ENCODE measurements around the gene KIF6.

KIF6 gene

DNA sequence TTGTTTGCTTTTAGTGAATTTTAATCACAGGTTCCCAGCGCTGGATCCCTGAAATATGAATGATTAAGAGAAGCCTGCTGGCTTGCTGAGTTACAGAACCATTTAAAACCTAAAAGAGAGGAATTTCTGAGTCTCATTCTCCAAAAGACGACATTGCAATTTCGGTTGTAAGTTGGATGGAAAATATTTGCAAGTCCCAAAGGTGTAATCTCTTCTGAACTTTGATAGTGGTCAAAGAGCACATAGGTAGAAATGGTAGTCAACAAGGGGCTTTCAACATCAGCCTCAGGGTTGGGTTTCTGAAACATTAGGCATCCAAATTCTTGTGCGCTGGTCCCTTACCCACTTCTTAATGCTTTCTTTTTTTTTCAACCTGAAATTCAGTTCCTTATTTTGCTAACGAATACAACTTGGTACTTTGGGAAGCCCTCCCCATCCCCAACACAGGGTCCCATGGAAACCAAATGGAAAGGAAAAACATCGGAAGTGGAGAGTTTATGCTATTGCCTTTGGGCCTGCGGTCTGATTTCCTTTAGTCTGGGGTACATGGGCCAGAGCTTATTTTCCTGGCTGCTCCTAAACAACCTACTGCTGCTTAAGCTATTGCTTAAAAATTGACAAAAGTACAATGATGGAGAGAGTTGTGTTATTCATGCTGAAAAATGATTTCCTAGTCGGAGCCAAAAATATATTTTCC is 285.7 kb downstream of the KIF6 start:
- no peak for DNase-seq

DNA sequence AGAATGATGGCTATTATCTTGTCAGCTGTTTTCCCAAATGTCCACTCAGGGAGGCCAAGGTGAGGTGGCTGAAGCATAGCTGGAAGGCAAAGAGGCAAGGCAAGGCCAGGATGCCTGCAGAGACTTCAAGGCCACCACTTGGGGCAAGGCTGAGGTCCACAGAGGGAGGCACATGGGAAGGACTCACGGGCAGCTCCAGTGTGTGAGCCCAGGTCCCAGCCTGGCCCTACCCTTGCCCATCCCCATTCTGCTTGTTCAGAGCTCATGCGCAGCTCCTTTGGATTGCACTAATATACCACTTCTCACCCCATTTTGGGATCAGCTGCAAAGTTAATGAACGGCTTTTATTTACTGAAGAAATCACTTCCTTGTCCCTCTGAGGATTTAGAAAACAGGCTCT is 291.6 kb downstream of the KIF6 start:
- no peak for DNase-seq

DNA sequence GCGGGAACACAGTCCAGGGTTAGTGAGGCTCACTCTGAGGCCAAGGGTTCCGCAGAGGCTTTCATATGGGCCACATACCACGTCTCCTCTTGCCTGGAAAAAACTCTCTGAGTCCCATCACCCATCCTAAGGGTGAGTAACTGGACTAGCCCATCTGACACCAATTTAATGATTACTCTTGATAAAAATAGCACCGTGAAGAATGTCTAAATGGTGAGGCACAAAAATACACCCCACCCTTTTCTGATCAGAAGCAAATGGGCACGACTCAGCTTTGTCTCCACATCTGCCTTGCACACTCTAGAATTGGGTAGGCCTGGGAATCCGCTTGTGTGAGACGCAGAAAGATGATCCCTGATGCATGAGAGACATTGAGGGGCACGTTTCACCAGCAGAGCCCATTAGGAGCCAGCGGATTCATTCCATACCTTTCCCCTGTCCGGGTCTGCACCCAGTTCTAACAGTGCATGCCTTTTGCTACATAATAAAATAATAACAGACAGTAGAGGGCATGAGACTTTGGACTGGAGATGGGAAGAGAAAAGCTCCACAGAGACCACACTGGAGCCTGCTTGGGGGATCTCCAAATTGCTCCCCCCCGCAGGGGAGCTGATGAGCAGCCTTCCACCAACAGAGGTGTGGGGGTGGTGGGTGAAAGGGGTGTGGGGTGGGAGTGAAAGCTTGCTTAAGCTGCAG is 292.7 kb downstream of the KIF6 start:
- no peak for DNase-seq

DNA sequence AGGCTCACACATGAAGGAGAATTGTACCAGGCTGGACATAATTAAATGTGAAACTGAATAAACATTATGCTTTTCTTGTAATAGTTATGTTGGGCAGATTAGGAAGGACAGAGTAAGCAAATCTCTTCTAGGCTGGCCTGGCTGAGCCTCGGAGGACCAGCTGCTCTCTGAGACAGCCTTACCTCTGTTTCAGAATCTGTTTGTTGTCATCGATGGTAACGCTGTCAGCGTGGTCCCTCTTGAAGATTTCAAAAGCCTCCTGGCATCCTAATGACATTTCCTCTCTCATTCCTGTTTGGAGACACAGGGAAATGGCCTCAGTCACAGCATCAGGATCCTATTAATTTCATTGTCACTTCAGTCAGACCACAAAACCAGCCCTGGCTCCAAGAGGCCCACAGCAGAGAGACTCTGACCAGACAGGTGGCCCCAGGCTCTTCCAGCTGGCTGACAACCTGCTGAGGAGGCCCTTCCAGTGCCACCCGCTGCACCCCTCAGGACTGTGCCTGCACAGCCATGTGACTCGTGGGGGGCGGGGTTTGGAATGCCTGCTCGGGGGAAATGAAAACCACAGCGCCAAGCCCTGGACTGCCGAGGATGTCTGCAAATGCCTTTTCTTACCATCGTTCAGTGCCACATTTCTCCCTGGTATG is 294.2 kb downstream of the KIF6 start:
- DNase-seq: no peak

DNA sequence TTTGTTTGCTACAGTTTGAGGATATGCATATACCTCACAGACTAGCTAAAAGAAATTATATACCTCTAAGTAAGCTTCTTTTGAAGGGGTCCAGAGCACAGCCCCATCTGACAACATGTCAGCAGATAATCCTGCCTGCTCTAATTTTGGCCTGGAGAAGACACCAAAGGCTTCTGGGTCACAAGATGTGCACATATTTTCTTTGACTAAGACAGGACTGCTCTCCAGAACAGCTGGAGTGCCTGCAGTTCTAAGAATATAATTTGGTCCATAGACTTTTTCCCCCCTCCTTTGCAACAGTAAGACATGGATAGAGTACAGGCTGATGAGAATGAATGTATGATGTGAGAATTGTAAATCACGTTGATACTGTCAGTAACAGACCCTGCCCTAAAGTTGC is 294.8 kb downstream of the KIF6 start:
- no peak for DNase-seq

DNA sequence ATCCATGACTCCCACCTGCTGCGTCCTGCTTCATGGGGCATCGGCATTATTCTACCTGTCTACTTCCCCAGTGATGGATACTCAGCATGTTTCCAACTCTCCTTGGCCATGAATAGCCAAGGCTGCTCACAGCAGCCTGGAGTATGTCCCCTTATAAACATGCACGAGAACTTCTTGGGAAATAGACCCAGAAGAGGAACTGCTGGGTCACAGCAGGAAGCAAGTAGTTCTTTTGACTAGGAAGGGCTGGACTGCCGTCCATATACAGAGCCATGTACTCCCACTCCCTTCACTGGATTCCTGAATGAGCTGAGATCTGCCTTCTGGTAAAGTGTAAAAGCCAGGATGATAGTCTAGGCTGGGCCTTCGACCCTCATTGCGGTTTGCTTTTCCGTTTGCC is 296.4 kb downstream of the KIF6 start:
- no peak for DNase-seq

DNA sequence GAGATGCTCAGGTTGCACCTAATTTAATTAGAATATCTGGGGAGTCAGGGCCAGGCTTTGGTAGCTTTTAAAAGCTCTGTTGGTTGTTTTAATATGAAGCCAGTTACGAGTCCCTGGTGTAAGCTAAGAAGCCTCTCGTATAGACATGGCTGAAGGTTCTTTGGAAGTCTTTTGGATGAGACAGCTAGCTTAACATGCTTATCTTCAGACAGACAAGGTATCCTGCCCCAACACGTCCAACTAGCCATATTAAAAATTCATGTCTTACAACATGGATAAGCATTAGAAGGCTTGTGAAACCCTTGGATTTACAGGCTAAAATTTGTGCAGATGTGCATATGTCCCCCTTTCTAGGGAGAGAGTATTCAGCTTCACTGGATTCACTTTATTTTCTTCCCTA is 297.1 kb downstream of the KIF6 start:
- DNase-seq: no peak

DNA sequence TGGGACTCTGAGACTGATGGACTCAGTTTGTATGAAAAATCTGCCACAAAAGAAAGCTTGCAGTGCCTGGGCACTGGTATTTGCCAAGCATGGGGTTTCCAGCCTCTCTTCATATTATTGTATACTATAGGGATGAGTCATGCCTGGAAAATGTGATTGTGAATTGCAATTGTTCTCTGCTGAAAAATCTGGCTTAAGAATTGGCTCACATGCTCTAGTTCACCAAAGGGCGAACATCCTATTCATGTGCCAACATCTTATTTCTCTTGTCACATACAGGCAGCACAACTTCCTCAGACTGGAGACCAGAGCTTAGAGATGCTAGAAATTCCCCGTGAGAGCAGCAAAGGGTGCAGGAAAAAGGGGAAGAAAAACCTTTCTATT is 299.1 kb downstream of the KIF6 start:
- DNase-seq: no peak

DNA sequence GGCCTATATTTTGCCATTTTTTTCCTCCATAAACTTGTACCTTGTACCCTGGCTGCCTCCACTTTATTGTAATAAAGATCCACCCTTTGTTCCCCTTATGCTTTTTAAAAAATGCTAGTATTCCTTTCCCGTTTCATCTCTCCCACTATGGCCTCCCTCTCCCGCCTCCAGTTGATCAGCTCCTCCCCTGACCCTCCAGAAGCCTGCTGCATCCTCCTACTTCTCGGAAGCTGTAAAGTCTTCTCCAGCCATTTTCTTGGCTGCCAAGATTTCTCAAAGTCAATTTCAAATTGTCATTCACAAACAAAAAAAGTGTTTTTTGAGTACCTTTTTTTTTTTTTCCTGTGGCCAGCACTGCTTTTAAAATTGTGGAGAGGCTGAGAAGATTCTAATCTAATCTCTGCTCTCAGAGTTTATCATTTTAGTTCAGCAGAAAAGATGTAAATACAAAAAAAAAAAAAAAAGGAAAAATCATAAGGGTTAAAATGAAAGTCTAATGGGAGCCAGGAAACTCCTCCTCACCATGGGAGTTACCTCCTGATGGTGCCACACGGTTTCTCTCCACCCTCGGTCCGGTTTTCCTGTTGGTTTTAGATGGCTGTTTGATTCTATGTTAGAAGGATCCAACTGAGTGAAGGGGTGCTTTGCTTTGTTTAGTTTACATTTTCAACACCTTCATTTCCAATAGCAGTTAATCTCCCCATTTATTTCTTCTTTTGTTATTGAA is 299.7 kb downstream of the KIF6 start:
- no peak for DNase-seq

DNA sequence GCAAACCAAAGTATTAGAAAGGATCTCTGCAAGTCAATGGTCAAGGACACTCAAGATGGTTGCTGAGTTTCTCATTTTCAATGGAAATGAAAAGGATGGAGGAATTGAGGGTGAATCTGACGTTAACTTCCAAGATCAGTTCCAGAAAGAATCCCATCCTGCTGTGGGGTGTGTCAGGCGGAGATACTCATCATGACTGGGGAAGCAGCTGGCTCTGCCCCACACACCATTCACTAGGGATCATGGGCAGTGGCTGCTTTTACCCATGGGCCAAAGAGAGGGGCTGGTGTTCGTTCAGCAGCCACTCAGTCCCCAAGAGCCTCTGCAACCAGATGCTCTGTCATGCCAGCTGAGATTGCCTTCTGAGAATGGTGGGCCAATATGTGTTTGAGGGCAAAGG is 300.4 kb downstream of the KIF6 start:
- DNase-seq: no peak

DNA sequence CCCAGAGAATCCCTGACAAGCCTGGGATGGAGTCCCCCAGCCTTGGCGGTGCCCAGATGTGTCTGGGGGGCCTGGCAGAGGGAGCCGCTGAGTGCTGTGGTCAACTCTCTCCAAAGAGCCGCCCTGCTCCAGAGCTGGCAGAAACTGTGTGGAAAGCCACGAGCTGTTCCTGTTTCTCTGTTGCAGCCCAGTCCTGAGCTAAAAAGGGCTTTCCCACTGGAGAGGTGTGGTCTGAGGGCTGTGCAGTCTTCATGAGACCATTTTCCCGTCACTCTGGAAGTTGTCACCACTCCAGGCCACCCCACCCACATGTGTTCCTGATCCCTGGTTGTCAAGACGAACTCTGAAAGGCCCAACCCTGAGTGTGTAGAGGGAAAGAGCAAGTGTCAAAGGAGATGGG is 303.0 kb downstream of the KIF6 start:
- no peak for DNase-seq

DNA sequence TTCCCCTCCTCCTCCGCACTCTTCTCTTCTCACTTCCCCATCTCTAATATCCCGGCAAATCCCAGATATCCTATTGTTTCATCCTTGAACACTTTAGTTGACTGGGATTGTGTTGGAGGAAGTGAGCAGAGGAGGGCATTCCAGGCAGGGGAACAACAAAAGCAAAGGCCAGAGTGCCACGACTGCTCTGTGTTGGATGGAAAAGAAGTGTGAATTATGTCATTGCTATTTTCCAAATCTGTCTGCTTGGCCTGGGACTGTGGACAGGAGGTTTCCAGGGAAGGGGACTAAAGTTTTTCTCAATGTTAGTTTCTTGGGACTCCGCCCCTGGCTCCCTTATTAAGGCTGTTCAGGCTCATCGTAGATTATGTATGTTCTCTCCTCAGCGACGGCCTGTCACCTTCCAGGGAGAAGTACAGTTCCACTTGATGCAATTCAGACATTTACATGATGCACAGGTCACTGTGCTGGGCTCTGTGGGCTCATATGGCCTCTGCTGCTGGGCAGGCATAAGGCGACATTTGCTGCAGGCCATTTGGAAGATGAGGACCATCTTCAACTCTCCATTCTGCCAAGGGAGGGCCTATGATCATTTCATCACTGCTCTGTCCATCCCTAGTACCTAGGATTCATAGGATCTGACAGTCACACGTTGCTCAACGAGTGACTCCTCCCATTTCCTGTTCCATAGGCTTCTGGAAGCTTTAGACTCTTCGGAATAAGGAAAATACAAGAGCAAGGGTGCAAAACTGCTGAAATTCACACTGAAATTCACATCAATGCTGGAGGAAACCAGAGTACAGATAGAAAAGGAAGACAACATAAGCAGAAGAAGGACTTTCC is 303.6 kb downstream of the KIF6 start:
- DNase-seq: no peak

DNA sequence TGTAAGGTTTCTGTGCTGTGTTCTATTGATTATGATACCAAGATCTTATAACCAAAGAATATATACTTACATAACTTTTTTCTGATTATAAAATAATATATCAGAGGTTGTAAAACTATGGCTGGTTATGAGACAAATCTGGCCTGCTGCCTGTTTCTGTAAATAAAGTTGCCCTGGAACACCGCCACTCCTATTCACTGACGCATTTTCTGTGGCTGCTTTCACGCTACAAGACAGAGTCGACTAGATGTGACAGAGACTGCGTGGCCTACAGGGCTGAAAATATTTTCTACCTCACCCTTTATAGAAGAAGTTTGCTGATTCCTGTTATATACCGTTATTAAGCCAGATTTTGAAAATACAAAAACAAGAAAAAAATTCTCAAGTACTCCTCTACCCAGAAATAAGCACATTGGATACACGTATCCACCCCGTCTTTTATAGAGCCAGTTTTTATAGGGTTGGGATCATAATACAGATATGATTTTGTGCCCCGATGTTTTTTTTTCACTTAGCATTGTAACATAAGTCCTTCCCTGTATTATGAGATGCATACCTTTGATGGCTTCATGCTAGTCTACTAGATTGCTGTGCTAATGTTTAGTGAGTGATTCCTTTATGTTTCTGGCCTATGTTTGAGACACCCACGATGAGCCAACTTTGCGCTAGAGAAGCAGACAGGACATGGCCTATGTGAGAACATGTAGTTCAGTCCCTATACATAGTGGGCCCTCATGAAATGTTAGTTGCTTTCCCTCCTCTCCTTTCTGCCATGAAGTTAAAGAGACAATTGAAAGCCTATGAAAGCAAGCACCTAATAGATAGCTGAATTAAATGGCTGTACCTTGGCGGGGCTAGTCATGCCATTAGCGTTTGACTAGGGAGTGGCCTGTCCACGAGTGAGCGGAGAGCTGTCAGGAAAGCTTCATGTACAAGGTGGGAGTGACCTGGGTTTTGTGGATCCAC is 304.6 kb downstream of the KIF6 start:
- DNase-seq: no peak

DNA sequence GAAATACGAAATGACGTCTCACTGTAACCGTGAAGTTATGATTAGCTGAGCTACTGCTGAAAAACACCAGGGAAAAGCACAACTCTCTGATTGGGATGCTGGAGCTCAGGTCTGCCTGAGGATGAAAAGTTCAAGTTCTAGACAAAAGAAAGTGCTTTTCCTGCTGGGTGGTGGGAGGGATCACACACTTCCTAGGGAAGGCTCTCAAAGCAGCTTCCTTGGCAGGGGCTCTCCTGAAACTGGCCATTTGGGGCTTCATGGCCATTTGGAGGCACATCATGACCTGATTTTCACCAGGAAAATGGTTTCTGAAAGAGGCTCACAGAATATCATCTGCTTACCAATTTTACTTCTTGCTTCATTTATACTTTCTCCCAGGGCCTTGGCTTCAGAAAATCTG is 305.6 kb downstream of the KIF6 start:
- DNase-seq: no peak

DNA sequence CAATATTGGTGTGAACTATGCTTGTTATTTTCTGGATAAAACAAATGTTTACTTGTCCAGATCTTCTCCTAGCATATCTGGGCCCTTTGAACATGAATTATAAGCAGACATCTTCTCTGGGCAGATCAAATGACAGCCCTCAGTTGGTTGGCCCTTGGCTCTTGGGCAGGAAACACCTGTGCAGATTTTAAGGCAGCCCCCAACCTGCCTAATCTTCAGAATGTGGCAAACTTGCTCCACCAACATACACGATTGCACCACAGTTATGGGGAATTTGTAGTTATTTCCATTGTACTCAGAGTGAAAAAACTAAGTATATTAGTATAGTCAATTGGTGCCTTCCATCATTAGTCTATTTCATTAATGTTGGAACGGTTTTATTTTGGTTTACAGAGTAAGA is 307.8 kb downstream of the KIF6 start:
- no peak for DNase-seq

DNA sequence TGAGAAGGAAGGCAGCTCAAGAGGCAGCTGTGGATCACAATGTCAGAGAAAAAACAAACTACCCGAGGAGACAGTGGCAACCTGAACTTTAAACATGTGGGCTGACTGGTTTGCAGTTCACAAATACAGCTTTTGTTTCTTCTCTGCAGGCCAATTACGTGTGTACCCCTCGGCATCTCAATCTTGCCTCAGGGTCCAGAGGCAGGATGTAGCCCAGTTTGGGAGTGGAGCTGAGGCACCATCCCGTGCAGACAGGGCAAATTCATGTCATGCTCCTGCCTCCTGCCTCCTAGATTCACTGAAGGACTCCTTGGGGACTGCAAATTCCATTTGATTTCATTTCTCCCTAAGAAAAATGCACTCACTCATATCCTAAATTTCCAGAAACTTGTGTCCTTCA is 308.5 kb downstream of the KIF6 start:
- DNase-seq: no peak

DNA sequence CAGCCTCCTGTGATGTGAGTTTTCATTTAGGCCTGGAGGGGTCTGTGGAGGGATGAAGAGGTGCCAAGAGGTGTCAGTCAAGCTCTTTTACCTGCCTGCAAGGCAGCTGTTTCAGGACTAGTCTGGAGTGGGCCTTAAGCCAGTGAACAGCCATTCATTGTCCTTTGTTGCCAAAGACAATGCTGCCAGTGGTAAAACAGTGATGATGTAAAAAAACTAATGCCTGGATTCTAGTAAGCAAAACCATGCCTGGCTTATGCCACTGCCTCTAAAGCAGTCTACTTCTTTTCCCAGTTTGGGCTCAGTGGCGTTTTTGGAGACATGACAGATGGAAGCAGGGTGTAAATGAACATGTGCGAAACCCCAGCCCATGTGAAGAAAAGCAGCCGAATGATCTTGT is 309.2 kb downstream of the KIF6 start:
- no peak for DNase-seq

DNA sequence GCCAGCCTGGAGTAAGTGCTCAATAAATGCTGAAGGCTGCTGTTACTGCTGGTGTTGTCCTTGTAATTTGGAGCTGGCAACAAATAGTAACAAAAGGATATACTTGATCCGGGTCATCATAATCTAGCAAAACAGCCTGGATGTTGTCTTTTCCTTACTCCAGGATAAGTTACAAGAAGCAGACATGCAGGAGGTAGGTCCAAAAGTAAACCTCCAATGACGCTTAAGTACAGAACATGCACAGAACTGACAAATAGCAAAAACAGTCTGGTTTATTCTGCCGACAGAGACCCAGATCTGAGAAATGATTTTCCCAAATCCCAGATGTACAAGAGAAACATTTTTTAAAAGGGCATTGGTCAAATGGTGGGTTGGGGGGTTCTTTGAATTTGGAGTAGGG is 309.7 kb downstream of the KIF6 start:
- no peak for DNase-seq

DNA sequence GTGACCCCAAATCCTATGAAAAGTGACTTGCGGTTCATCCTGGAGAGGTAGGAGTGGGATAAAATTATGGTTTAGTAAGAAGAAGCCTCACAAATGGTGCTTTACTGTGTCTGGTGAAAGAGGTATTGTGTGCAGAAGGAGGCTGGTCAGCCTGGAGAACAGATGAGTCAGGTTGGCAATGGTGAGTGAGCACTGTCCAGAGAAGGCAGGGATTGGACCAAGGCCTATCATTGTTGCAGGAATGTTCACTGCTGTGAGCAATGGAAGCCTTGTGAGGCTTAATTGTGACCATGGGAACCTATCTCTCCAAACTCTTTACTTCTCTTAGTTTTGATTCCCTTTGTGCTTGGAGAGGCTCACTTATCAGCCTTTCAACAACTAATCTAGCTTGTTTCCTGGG is 313.7 kb downstream of the KIF6 start:
- no peak for DNase-seq

DNA sequence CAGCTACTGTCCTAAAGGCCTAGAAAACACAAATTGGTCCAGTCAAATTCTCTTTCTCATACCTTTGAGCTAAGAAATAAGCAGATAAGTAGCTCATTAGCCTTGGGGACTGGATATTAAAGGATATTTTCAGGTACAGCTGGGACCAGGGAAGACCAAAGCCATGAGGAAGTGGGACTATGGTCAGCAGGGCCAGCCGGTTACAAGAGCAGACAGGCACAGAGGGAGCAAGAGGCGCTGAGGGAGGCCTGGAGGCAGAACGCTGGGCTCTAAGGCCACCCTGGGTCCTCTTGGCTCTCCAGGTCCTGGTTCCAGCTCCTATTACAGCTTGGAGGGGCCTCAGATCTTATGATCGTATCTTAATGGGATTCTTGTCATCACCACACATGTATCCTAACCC is 314.2 kb downstream of the KIF6 start:
- no peak for DNase-seq

DNA sequence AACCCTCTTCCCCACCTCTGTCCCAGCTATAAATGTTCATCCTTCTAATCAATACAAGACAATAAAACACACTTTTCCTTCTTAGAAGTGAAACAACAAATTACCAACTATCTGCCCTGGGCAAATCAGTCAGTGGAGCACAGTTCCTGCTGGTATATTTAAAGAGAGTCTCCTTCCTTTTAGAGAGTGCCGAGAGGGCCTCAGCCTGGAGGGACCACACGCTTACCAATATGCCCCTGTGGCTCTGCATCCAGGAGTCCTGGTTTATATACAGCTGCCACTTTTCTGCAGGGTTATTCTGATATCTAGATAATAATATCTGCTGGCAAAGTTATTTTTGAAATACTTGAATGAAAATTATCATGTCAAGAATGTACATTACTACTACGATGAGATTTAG is 315.3 kb downstream of the KIF6 start:
- no peak for DNase-seq

Measured in CD4-positive, alpha-beta T cell treated with Interleukin-12 subunit alpha and Interleukin-12 subunit beta, for 1 hour (primary cell).